Endothelial cell of umbilical vein (primary cell): Measurements from ENCODE around the gene DMRTC2.

Experiments
- CTCF ChIP-seq, 2 donors: IDR thresholded peaks; 1 replicate in 1 of 2; 2 replicates in 1 of 2; pipeline ENCODE4 v1.5.1; 2011; ENCODE audit warnings: low read length in 2 of 2, mild to moderate bottlenecking in 2 of 2, moderate library complexity in 2 of 2, control low read depth in 1 of 2, inconsistent platforms in 1 of 2, low read depth in 1 of 2; ENCODE audit not compliant: insufficient read depth in 1 of 2; ENCODE audit errors: extremely low read depth in 1 of 2
- EZH2 ChIP-seq: IDR thresholded peaks from 2 replicates; pipeline ENCODE4 v1.6.1; 2012; ENCODE audit warnings: borderline replicate concordance, low read depth, mild to moderate bottlenecking, moderate library complexity, low read length, inconsistent platforms; ENCODE audit not compliant: severe bottlenecking
- GATA2 ChIP-seq: IDR thresholded peaks from 2 replicates; pipeline ENCODE4 v1.7.0; 2011; ENCODE audit warnings: low read depth, mild to moderate bottlenecking, moderate library complexity, mixed read lengths, low read length; ENCODE audit not compliant: insufficient read length, insufficient read depth
- JUN ChIP-seq: IDR thresholded peaks from 2 replicates; pipeline ENCODE4 v1.6.1; 2011; ENCODE audit warnings: borderline replicate concordance, low read depth; ENCODE audit not compliant: insufficient read length, insufficient read depth
- MAX ChIP-seq: IDR thresholded peaks from 2 replicates; pipeline ENCODE4 v1.6.1; 2011; ENCODE audit not compliant: insufficient read depth, insufficient read length
- MYC ChIP-seq: IDR thresholded peaks from one replicate; pipeline ENCODE4 v1.6.1; 2011; ENCODE audit warnings: mild to moderate bottlenecking, low read depth, low read length
- POLR2A ChIP-seq: IDR thresholded peaks from 2 replicates; pipeline ENCODE4 v1.6.1; 2012; ENCODE audit warnings: low read depth, mild to moderate bottlenecking, control low read depth, low read length
- POLR2AphosphoS5 ChIP-seq: IDR thresholded peaks from 2 replicates; pipeline ENCODE4 v1.6.1; 2012; ENCODE audit warnings: low read depth, mild to moderate bottlenecking, control low read depth, low read length, moderate library complexity; ENCODE audit not compliant: insufficient read depth

- TF ChIP-seq CTCF (IDR thresholded peaks at IDR 0.05; ENCODE audit: extremely low read depth in 1 of 2, insufficient read depth in 1 of 2, low read depth in 1 of 2, low read length in 2 of 2) (no peak), JUN (no peak), EZH2 (no peak), POLR2A (no peak), POLR2AphosphoS5 (no peak), MAX (no peak), MYC (no peak), GATA2 (no peak)
Measured at GRCh38 chr19:41796901-41797300, 47.9 kb upstream of the DMRTC2 start.
